Measurements from ENCODE around the gene BLNK.

GRCh38 chr10:96176985-96177384, 94.4 kb downstream of the BLNK start:
- TF ChIP-seq, protein P1, sequence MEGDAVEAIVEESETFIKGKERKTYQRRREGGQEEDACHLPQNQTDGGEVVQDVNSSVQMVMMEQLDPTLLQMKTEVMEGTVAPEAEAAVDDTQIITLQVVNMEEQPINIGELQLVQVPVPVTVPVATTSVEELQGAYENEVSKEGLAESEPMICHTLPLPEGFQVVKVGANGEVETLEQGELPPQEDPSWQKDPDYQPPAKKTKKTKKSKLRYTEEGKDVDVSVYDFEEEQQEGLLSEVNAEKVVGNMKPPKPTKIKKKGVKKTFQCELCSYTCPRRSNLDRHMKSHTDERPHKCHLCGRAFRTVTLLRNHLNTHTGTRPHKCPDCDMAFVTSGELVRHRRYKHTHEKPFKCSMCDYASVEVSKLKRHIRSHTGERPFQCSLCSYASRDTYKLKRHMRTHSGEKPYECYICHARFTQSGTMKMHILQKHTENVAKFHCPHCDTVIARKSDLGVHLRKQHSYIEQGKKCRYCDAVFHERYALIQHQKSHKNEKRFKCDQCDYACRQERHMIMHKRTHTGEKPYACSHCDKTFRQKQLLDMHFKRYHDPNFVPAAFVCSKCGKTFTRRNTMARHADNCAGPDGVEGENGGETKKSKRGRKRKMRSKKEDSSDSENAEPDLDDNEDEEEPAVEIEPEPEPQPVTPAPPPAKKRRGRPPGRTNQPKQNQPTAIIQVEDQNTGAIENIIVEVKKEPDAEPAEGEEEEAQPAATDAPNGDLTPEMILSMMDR (IDR thresholded peaks at IDR 0.05; ENCODE audit: low read length): no peak
- no peak for TF ChIP-seq EZH2 (optimal IDR thresholded peaks at IDR 0.05; ENCODE audit: low read depth, low read length)
- TF ChIP-seq EZH2phosphoT487 (IDR thresholded peaks at IDR 0.05; ENCODE audit: low read length): no peak
